ENCODE measurements around the gene UTP25. TPM values are rescaled to one million over a fixed set of nuclear protein-coding genes. Genes with fewer than 3 reads are reported as not detected.

UTP25 gene
- total and polyA plus RNA-seq, 3 experiments from 2014 or later, result 4.9 to 15.2 (median 14.9) TPM

GRCh38 chr1:209860293-209860881, 32.6 kb downstream of the UTP25 start:
- Histone ChIP-seq H3K27me3 (ENCODE audit: insufficient read depth, low read length, poor library complexity, severe bottlenecking) (no peaks in the 10 kb centered on the region), H3K9me3 (ENCODE audit: low read length) (no peaks in the 10 kb centered on the region), H3K27ac (ENCODE audit: low read depth, low read length) (no peak overlapping the region), H3K4me1 (ENCODE audit: insufficient read depth, low read length) (no peaks in the 10 kb centered on the region), H3K36me3 (ENCODE audit: insufficient read depth, low read length) (no peaks in the 10 kb centered on the region), H3K4me3 (ENCODE audit: low read length) (no peak overlapping the region)
- ChIA-PET CTCF (interaction anchor here (0.6 to 2.6 kb wide), 11 partner anchors 10 to 546 kb away, joined by 3 to 15 read pairs (median 4); no protein-coding TSS in a partner anchor), POLR2A (no interaction called here)
- Mint-ChIP-seq H3K36me3 (peaks cover 0 to 4% (median 2%) of the 10 kb centered on the region in 3 donors), H3K9me3 (no peaks in the 10 kb centered on the region), H3K4me1 (no peaks in the 10 kb centered on the region), H3K27ac (no peak overlapping the region), H3K4me3 (no peak overlapping the region), H3K27me3 (peaks cover 17 to 28% of the 10 kb centered on the region in 2 donors)
- DNase-seq, result peak; percentile 39 to 78 (median 53)

- Histone ChIP-seq H3K9me3 (ENCODE audit: low read length) (no peaks in the 10 kb centered on the region), H3K27me3 (ENCODE audit: insufficient read depth, low read length, poor library complexity, severe bottlenecking) (no peaks in the 10 kb centered on the region), H3K4me1 (ENCODE audit: insufficient read depth, low read length) (no peaks in the 10 kb centered on the region), H3K27ac (ENCODE audit: low read depth, low read length) (no peak overlapping the region), H3K4me3 (ENCODE audit: low read length) (no peak overlapping the region), H3K36me3 (ENCODE audit: insufficient read depth, low read length) (no peaks in the 10 kb centered on the region)
- peaks cover 17 to 28% of the 10 kb centered on the region in 2 donors for H3K27me3 Mint-ChIP-seq
- H3K9me3 Mint-ChIP-seq, result peaks cover 0 to 3% (median 0%) of the 10 kb centered on the region in 5 donors
- peaks cover 0 to 4% (median 2%) of the 10 kb centered on the region in 3 donors for H3K36me3 Mint-ChIP-seq
- no peaks in the 10 kb centered on the region for H3K4me1 Mint-ChIP-seq
- H3K4me3 Mint-ChIP-seq, result no peak overlapping the region
- DNase-seq, result no peak
- POLR2A ChIA-PET, result no interaction called here
- H3K27ac Mint-ChIP-seq, result no peak overlapping the region
- CTCF ChIA-PET, result interaction anchor here (0.9 to 2.6 kb wide), 4 partner anchors 9 to 128 kb away, joined by 3 to 15 read pairs (median 4); no protein-coding TSS in a partner anchor
Observed at GRCh38 chr1:209861242-209861641, 33.5 kb downstream of the UTP25 start.

GRCh38 chr1:209862391-209863356, 34.9 kb downstream of the UTP25 start:
- no peak for DNase-seq
- Mint-ChIP-seq H3K27me3 (peaks cover 26 to 34% of the 10 kb centered on the region in 2 donors), H3K4me3 (no peak overlapping the region), H3K9me3 (peaks cover 0 to 12% (median 11%) of the 10 kb centered on the region in 5 donors), H3K4me1 (no peaks in the 10 kb centered on the region), H3K27ac (peak overlapping the region in 1 of 8 donors; percentile 33), H3K36me3 (no peaks in the 10 kb centered on the region)
- Histone ChIP-seq H3K36me3 (ENCODE audit: insufficient read depth, low read length) (no peaks in the 10 kb centered on the region), H3K4me1 (ENCODE audit: insufficient read depth, low read length) (no peaks in the 10 kb centered on the region), H3K27me3 (ENCODE audit: insufficient read depth, low read length, poor library complexity, severe bottlenecking) (no peaks in the 10 kb centered on the region), H3K27ac (ENCODE audit: low read depth, low read length) (no peak overlapping the region), H3K9me3 (ENCODE audit: low read length) (no peaks in the 10 kb centered on the region), H3K4me3 (ENCODE audit: low read length) (no peak overlapping the region)
- ChIA-PET POLR2A (no interaction called here), CTCF (interaction anchor here (0.6 to 1.4 kb wide), 3 partner anchors 12 to 127 kb away, joined by 3 to 4 read pairs (median 3); no protein-coding TSS in a partner anchor)

- ChIA-PET POLR2A (no interaction called here), CTCF (interaction anchor here (1.4 kb wide), 1 partner anchor 10 kb away, joined by 4 read pairs; no protein-coding TSS in a partner anchor)
- Histone ChIP-seq H3K4me3 (ENCODE audit: low read length) (no peak overlapping the region), H3K27me3 (ENCODE audit: insufficient read depth, low read length, poor library complexity, severe bottlenecking) (no peaks in the 10 kb centered on the region), H3K9me3 (ENCODE audit: low read length) (no peaks in the 10 kb centered on the region), H3K36me3 (ENCODE audit: insufficient read depth, low read length) (no peaks in the 10 kb centered on the region), H3K4me1 (ENCODE audit: insufficient read depth, low read length) (no peaks in the 10 kb centered on the region), H3K27ac (ENCODE audit: low read depth, low read length) (no peak overlapping the region)
- no peaks in the 10 kb centered on the region for H3K36me3 Mint-ChIP-seq
- peak overlapping the region in 1 of 8 donors; percentile 12 for H3K27ac Mint-ChIP-seq
- H3K4me1 Mint-ChIP-seq, result no peaks in the 10 kb centered on the region
- H3K4me3 Mint-ChIP-seq, result peak overlapping the region in 1 of 7 donors; percentile 36
- H3K27me3 Mint-ChIP-seq, result peaks cover 26 to 40% of the 10 kb centered on the region in 2 donors
- peaks cover 0 to 20% (median 17%) of the 10 kb centered on the region in 5 donors for H3K9me3 Mint-ChIP-seq
- no peak for DNase-seq
Observed at GRCh38 chr1:209863766-209864485, 36.2 kb downstream of the UTP25 start.

- H3K27me3 Mint-ChIP-seq, result peaks cover 26 to 52% of the 10 kb centered on the region in 2 donors
- Histone ChIP-seq H3K4me3 (ENCODE audit: low read length) (no peak overlapping the region), H3K36me3 (ENCODE audit: insufficient read depth, low read length) (no peaks in the 10 kb centered on the region), H3K9me3 (ENCODE audit: low read length) (no peaks in the 10 kb centered on the region), H3K4me1 (ENCODE audit: insufficient read depth, low read length) (no peaks in the 10 kb centered on the region), H3K27me3 (ENCODE audit: insufficient read depth, low read length, poor library complexity, severe bottlenecking) (no peaks in the 10 kb centered on the region), H3K27ac (ENCODE audit: low read depth, low read length) (no peak overlapping the region)
- H3K27ac Mint-ChIP-seq, result no peak overlapping the region
- no peak for DNase-seq
- H3K4me1 Mint-ChIP-seq, result no peaks in the 10 kb centered on the region
- ChIA-PET POLR2A (no interaction called here), CTCF (no interaction called here)
- H3K36me3 Mint-ChIP-seq, result no peaks in the 10 kb centered on the region
- H3K4me3 Mint-ChIP-seq, result no peak overlapping the region
- H3K9me3 Mint-ChIP-seq, result peaks cover 0 to 20% (median 17%) of the 10 kb centered on the region in 5 donors
Observed at GRCh38 chr1:209866201-209866600, 38.4 kb downstream of the UTP25 start.

GRCh38 chr1:209869291-209870149, 41.7 kb downstream of the UTP25 start:
- H3K4me3 Mint-ChIP-seq, result no peak overlapping the region
- CTCF ChIA-PET, result interaction anchor here (3.2 kb wide), 1 partner anchor 9 kb away, joined by 15 read pairs; no protein-coding TSS in a partner anchor
- Histone ChIP-seq H3K27ac (ENCODE audit: low read depth, low read length) (no peak overlapping the region), H3K27me3 (ENCODE audit: insufficient read depth, low read length, poor library complexity, severe bottlenecking) (peaks cover 3% of the 10 kb centered on the region), H3K4me1 (ENCODE audit: insufficient read depth, low read length) (no peaks in the 10 kb centered on the region), H3K4me3 (ENCODE audit: low read length) (no peak overlapping the region), H3K9me3 (ENCODE audit: low read length) (no peaks in the 10 kb centered on the region), H3K36me3 (ENCODE audit: insufficient read depth, low read length) (no peaks in the 10 kb centered on the region)
- peaks cover 0 to 20% (median 17%) of the 10 kb centered on the region in 5 donors for H3K9me3 Mint-ChIP-seq
- POLR2A ChIA-PET, result no interaction called here
- no peaks in the 10 kb centered on the region for H3K4me1 Mint-ChIP-seq
- no peak overlapping the region for H3K27ac Mint-ChIP-seq
- peaks cover 18 to 57% of the 10 kb centered on the region in 2 donors for H3K27me3 Mint-ChIP-seq
- DNase-seq, result no peak
- no peaks in the 10 kb centered on the region for H3K36me3 Mint-ChIP-seq

- Mint-ChIP-seq H3K36me3 (no peaks in the 10 kb centered on the region), H3K27me3 (peaks cover 21 to 61% of the 10 kb centered on the region in 2 donors), H3K9me3 (peaks cover 0 to 20% (median 17%) of the 10 kb centered on the region in 5 donors), H3K4me1 (no peaks in the 10 kb centered on the region), H3K27ac (no peak overlapping the region), H3K4me3 (no peak overlapping the region)
- DNase-seq, result no peak
- POLR2A ChIA-PET, result no interaction called here
- Histone ChIP-seq H3K27ac (ENCODE audit: low read depth, low read length) (no peak overlapping the region), H3K27me3 (ENCODE audit: insufficient read depth, low read length, poor library complexity, severe bottlenecking) (peaks cover 3% of the 10 kb centered on the region), H3K4me1 (ENCODE audit: insufficient read depth, low read length) (no peaks in the 10 kb centered on the region), H3K9me3 (ENCODE audit: low read length) (no peaks in the 10 kb centered on the region), H3K4me3 (ENCODE audit: low read length) (no peak overlapping the region), H3K36me3 (ENCODE audit: insufficient read depth, low read length) (no peaks in the 10 kb centered on the region)
- CTCF ChIA-PET, result interaction anchor here (3.2 kb wide), 1 partner anchor 10 kb away, joined by 15 read pairs; no protein-coding TSS in a partner anchor
Observed at GRCh38 chr1:209870151-209870831, 42.5 kb downstream of the UTP25 start.
